Stimulated activated CD8-positive, alpha-beta memory T cell treated with anti-CD3 and anti-CD28 coated beads, Interleukin-4, amount 100 ng/mL, for 24 hours (primary cell): ENCODE measurements around the gene PIGA.
"Not testable (repeated sequence)": the region's sequence is repeated elsewhere in the genome, so short reads cannot be mapped to it uniquely, and the experiment has no call there.

Experiments
- DNase-seq: peaks from one replicate; pipeline ENCODE4 v3.0.0-alpha.2; 2020; ENCODE audit warnings: low read depth

The PIGA gene

DNA sequence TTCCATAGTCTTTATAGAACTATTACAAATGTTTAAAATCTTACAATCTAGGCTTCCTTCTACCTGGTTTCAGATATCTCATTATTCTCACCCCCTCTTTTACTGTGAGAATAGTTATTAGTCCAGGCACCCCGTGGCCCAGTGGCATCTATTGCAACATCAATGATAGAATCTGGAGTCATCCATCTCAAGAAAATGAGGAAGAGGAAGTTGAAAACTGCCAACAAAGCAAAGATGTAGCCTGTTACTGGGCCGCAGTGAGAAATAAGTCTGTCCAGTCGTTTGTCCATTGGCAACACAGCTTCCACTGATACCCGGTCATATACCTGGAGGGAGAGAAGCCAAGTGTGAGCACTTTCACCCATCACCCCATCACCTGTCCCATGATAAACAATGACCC lies 13.9 kb downstream of the PIGA start:
- no peak for DNase-seq

DNA sequence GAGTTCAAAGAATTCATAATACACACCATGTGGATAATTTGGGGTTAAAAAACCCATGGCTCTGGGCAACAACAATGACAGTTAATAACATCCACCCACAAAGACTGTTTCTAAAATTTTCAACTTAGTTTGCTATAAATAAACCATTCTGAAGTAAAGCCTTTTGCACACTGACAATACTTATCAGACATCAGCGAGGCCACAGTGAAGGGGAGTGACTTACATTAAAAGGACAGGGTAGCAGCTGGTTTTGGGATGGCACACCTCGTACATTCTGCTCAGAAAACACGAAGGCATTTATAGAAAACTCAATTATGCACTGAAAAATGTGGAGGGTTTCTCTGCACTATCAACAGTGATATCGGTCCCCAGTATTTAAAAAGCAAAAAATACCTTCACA lies 15.0 kb downstream of the PIGA start:
- DNase-seq: no peak

DNA sequence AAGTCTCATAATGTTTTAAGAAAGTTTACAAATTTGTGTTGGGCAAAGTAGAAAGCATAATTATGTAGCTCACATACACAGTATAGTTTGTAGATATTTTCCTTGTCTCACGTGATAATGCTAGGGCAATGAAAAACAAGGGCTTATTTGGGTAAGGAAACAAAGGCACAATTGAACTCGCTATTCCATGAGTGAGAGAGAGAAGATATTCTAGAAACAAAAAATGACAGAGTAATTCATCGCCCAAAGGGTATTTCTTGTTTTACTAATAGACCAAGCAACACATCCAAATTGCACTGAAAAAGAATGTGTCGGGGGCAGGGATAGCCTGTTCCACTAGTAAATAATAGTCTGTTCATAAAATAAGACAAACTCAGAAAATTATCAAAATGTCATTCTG lies 16.2 kb downstream of the PIGA start:
- no peak for DNase-seq

DNA sequence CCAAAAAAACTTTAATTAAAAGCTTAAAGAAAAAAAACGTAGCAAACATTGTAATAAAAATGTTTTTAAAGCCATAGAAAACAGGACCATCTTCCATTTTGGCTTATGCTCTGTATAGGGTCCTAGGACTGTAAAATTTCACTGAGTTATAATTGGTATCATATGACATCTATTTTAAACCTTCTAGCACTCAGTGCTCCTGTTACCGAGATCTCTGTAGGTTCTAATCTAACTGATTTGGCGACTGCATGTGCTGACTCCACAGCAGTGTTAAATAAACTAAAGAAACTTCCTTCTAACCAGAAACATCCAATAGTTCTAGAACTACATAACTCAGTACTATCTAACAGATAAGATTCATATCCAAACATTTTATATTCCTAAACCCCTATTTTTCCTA lies 19.8 kb downstream of the PIGA start, which contains the start of gene ASB11:
Gene ASB11 (minus strand): TSS at position 132 of the 400 bp plus-strand sequence. CDS start 35 bp downstream, at position 97.
- DNase-seq: no peak

DNA sequence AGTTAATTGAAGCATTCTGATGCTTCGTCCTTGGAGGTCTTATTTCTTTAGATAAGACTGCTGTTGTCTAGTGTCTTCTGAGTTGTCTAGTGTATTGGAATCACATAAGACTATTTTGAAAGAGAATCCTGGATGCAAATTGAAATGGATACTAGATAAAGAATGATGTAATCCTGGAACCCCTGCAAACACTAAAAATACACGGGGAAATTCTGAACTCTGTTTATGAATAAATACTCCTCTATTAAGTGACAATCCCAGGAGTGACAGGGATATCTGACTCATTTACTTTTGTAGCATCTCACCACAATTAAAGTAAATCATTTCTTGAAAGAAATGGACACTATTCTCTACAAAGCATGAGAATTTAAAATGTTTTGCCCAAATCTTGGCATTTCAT lies 20.9 kb downstream of the PIGA start:
- no peak for DNase-seq

DNA sequence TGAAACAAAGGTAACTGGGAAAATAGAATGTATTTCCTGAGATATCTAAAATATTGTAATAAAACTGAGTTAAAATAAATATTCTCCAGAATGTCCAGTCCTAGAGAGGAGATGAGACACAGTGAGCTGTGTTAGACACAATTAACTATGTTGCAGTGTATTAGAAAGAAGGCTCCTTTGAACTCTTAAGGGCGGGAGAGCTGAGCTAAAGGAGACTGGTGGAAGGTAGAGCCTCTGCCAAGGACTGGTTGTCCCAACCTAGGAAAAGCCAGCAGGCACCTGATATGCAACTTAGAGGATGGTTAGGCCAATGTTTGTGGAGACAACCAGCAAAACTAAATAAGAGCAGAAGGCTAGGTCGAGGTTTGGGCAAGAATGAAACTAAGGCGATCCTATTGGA lies 24.2 kb downstream of the PIGA start:
- no peak for DNase-seq

DNA sequence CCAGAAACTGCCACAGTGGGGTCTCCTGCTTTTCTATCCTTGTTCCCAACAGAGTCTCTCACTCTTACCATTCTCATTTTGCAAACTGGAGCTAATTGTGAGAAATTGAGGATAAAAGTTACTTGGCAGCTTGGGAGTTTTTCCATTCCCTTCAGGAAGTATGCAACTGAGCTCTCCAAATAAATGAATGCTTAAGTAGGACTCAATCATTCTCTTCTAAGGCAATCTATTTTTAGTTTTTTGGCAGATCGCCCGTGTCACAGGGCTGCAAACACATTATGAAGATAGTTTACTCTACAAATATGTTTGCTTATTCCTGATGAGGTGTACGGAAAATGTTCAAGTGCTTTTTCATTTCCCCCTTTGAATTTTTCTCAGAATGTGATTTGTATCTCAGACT lies 25.2 kb downstream of the PIGA start:
- no peak for DNase-seq

DNA sequence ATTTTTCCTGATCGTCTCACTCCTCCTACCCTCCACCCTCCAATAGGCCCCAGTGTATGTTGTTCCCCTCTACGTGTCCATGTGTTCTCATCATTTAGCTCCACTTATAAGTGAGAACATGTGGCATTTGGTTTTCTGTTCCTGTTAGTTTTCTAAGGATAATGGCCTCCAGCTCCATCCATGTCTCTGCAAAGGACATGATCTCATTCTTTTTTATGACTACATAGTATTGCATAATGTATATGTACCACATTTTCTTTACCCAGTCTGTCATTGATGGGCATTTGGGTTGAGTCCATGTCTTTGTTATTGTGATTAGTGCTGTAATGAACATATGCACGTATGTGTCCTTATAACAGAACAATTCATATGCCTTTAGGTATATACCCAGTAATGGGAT lies 29.4 kb downstream of the PIGA start:
- DNase-seq: not testable (repeated sequence)

DNA sequence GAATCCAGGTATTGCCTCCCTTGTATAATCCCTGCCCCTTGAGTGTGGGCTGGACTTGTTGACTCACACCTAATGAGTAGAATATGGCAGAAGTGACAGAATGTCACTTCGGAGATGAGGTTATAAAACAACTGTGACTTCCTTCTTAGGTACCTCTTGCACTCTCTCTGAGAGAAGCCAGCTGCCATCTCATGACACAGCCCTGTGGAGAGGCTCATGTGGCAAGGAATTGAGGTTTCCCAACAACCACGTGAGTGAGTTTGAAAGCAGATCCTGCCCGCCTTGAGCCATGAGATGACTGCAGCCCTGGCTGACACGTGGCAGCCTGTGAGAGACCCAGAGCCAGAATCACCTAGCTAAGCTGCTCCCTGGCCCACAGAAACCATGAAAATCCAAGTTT lies 33.4 kb downstream of the PIGA start:
- DNase-seq: no peak

DNA sequence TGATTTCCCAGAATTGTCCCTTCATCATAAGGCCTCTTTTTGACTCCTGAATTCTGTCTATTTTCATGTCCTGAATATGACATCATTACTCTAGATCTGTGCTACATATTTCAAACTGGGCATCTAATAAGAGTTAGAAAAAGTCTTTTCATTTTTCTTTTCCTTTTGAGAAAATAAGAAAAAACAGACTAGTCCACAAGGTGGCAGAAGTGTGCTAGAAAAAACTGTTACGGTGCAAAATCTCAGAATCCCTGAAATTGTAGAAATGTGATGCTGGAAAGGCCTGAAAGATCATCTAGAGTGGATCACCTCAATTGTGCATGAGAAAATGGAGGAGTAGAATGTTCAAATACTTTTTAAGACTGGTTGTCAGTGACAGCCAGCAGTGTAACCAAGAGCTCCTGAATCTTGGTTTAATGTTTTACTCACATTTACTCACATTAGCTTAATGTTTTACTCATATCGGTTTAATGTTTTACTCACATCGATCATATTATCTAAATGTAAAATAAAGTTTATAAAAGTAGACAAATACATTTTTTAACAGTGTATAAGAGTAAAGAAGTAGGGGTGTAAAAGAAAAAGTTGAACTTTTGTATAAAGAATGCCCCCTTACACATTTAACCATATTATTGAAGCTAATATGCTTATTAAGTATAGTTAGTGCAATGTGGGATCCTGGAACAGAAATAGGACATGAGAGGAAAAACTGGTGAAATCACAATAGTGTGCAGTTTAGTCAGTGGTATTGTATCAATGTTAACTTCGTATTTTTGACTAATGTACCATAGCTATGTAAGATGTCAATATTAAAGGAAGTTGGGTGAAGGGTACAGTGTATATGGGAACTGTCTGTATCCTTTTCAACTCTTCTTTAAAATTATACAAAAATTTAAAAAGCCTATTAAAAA lies 35.1 kb downstream of the PIGA start:
- no peak for DNase-seq

DNA sequence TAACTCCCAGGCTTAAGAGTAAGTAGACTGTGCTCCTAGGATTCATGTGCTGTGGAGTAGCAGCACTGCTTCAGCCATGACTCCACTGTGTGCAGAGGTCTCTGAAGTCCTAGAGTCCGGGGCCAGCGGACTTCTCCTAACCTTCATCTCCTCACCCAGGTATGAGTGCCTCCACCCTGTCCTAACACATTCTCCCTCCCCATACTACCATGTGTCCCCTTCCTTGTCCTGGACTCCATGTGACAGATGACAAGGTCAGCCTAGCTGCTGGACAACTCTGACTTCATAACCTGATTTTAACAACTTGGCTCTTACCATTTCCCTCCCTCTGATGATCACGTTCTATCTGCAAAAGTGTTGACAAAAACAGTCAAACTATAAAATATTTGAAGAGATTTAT lies 36.5 kb downstream of the PIGA start:
- DNase-seq: no peak

DNA sequence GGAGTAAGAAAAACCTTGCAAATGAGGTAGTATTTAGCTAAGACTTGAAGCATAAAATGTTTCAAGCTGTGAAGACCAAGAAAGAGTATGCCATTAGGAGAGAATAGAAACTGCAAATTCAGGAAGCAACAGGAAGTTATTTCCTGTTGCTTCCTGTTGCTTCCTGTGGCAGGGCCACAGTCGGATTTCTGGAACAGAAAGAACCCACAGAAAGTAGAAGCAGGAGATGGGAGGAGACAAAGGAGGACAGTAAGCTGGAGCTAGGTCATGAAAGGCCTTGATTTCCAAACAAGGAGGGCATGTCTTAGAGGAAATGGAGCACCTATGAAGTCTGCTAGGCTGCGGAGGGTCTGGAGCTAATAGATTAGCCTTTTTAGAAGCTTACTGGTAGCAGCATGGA lies 37.1 kb downstream of the PIGA start:
- no peak for DNase-seq

DNA sequence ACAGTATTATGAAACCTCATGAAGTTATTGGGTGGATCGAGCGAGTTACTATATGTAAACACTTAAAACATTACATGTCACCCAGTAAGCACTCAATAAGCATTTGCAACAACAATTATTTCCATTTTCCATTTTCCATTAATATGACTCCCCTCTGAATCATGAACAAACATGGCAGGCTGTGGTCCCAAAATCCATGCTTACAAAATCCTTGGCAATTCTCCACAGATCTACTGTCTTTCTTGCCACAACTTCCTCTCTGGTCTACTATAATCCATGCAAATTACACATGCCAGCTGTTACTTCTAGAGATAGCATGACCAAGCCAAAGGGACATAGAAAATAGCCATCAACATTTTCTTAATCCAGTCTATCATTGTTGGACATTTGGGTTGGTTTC lies 41.9 kb downstream of the PIGA start:
- DNase-seq: no peak

DNA sequence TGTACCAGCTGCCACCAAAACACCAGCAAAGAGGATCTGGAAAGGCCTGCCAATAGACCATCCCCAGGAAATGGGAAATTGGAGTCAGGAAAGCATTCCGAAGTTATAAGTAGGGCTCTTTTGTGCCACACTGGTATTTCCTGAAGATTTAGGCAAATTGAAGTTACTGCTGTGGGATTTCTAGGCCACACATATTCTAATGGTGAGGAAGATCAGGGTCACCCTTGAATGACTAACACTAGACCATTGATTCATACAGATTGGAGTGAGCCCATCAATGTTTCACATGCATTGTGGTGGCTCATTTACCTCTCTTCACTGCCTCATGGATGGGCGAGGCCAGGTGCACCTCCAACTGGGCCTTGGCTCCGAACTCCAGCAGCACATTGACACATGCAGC lies 42.5 kb downstream of the PIGA start:
- DNase-seq: no peak

DNA sequence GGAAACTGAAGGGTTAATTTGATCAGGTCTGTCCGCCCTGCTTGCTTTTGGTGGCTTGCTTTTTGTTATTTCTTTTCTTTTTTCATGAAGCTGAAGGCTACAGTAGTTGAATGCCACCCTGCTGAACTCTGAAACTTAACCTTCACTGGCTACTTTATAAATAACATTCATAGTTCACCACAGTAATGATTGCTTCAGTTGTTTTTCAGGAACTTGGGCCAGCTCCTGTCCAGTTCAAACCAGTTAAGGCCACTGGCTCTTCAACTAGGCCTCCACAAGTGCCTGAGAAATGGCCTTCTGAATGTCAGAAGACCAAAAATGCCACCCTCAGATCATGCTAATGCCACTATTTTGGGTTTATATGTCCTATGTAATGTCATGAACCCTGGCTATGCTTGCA lies 57.7 kb downstream of the PIGA start:
- DNase-seq: no peak

DNA sequence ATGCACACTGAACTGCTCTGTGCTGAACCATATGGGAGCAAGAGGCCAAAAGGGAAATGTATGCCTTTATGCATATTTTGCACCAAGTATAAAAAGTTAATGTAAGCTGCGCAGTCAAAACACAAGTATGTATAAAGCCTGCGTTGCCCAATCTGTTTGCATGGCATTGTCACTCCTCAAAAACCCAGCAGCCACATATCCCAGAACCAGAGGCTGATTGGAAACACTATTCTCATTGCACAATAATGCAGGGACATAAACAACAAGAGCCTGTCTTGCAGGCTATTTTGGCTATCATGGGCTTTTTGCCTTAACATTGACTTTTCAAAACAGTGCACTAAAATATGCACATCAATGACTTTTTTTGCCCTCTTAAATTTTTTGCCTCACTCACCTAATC lies 60.4 kb downstream of the PIGA start:
- no peak for DNase-seq

DNA sequence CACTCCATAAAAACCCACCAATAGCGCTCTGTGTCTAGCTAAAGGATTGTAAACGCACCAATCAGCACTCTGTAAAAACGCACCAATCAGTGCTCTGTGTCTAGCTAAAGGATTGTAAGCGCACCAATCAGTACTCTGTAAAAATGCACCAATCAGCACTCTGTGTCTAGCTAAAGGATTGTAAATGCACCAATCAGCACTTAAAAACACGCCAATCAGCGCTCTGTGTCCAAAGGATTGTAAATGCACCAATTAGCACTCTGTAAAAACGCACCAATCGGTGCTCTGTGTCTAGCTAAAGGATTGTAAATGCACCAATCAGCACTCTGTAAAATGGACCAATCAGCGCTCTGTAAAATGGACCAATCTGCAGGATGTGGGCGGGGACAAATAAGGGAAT lies 62.0 kb downstream of the PIGA start:
- not testable (repeated sequence) for DNase-seq

DNA sequence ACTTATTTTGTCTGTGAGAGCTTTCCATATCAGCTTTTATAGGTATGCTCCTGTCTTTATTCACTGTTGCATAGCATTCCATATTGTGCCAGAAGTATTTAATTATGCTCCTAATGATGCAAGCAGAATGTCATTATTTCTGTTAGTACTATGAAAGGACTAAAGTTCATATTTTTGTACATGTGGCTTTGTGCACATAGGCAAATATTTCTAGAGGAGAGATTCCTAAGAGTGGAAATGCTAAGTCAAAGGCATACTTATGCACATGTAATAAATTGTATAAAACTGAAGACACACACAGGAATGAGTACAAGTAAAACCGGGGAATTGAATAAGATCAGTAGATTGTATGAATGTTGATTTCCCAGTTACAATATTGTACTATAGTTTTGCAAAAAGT lies 63.6 kb downstream of the PIGA start:
- DNase-seq: no peak

DNA sequence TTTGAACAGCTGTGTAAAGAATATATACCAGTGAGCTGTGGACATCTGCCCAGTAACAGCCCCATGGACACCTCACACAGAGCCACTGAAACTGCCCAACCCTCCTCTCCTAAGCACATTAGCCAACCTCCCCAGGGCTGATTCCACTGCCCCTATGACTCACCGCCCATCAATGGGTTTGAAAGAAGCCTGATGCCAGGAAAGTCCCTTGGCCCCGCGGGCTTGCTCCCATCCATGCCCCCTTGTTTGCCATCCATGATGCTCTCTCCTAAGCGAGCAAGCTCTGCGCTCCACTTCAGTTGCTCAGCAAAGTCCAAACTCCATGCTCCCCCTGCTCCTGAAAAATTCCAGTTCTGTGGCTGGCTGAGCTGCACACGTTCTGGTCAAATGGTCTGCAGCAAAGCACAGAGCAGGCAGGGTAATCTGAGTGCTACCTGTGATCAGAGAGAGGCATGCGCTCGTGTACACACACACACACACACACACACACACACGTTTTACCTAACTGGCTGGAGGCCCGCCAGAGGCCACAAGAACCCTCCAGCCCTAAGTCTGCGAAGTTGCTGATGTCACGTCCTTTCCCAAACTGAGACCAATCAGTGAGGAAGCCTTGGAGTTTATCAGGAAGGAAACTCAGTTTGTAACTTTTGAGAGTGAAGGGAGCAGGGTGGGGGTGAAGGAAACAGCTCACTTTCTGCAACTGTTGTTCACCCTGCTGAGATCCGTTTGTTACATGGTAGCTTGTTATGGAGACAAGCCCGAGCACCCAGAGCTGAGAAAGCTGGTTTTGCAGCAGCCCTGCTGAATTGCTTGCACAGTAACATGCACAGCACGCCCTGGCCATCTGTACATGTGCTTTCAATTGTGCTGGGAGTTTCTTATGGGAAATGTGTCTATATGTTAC lies 65.5 kb downstream of the PIGA start, which contains the start of gene ASB9:
Gene ASB9 (minus strand): TSS at position 466 of the 904 bp plus-strand sequence. CDS start 209 bp downstream, at position 257.
- DNase-seq: no peak
